IPS-15b (cell line): ENCODE data around the gene IFNL1.
A peak's percentile ranks its signal among the peaks of the same experiment; 100 is the strongest.
"Not testable (repeated sequence)": the region's sequence is repeated elsewhere in the genome, so short reads cannot be mapped to it uniquely, and the experiment has no call there.

Source experiments
- H3K27me3 ChIP-seq: one replicate; pipeline ENCODE4 v1.6.1; 2013; ENCODE audit warnings: low read length; ENCODE audit not compliant: control insufficient read depth, insufficient read depth
- H3K36me3 ChIP-seq: one replicate; pipeline ENCODE4 v1.6.1; 2013; ENCODE audit warnings: low read length; ENCODE audit not compliant: control insufficient read depth, insufficient read depth
- H3K4me1 ChIP-seq: one replicate; pipeline ENCODE4 v1.6.1; 2013; ENCODE audit warnings: mild to moderate bottlenecking, low read length; ENCODE audit not compliant: control insufficient read depth, insufficient read depth
- H3K4me3 ChIP-seq: one replicate; pipeline ENCODE4 v1.5.1; 2013; ENCODE audit warnings: low read depth, low read length
- H3K9ac ChIP-seq: one replicate; pipeline ENCODE4 v1.6.1; 2013; ENCODE audit warnings: low read depth, mild to moderate bottlenecking, low read length
- H3K9me3 ChIP-seq: one replicate; pipeline ENCODE4 v1.6.1; 2013; ENCODE audit warnings: mild to moderate bottlenecking, low read length; ENCODE audit not compliant: control insufficient read depth, insufficient read depth

The IFNL1 gene

DNA sequence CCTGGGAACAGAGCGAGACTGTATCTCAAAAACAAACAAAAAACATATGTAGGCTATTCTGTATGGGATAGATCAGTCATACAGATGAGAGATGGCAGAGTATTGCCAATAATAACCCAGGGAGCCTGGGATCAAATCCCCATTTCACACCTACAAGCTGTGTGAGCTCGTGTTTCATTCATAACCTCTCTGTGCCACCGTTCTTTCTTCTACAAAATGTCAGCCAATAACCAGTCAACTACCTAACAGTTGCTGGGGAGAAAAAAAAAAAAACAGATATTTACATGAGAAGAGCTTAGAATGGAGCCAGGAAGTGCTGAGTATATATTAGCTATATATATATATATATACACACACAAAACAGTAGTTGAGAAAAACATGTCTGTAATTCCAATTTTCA, 34.5 kb upstream of the IFNL1 start:
- Histone ChIP-seq H3K36me3 (no peaks in the 10 kb centered on the region), H3K27me3 (peaks cover 48% of the 10 kb centered on the region), H3K4me3 (no peak overlapping the region), H3K4me1 (no peaks in the 10 kb centered on the region), H3K9me3 (no peaks in the 10 kb centered on the region), H3K9ac (no peak overlapping the region)

- no peak overlapping the region for H3K4me3 ChIP-seq
- H3K4me1 ChIP-seq = no peaks in the 10 kb centered on the region
- H3K9me3 ChIP-seq = no peaks in the 10 kb centered on the region
- no peak overlapping the region for H3K9ac ChIP-seq
- H3K36me3 ChIP-seq = no peaks in the 10 kb centered on the region
- H3K27me3 ChIP-seq = peaks cover 52% of the 10 kb centered on the region
Measured at GRCh38 chr19:39262496-39262895, 33.7 kb upstream of the IFNL1 start.

DNA sequence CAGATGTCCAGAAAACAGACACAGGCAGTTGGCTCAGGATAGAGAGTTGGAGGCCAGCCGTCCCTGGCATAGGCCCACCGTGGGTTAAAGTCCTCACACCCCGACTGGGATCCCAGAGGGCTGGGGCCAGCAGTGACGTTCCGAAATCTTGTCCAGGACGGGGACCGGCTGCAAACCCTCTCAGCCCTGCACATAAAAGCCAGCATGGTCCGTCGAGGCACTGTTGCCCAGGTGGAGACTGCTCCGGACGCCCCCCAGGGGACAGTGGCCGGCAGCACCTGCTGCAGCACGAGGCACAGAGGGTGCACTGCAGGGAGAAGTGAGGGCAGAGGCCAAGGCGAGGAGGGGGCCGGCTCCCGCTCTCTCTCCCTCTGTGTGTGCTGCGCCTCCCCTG, 32.3 kb upstream of the IFNL1 start:
- Histone ChIP-seq H3K27me3 (peaks cover 52% of the 10 kb centered on the region), H3K4me1 (no peaks in the 10 kb centered on the region), H3K9me3 (no peaks in the 10 kb centered on the region), H3K36me3 (no peaks in the 10 kb centered on the region), H3K9ac (no peak overlapping the region), H3K4me3 (peak overlapping the region; percentile 54)

DNA sequence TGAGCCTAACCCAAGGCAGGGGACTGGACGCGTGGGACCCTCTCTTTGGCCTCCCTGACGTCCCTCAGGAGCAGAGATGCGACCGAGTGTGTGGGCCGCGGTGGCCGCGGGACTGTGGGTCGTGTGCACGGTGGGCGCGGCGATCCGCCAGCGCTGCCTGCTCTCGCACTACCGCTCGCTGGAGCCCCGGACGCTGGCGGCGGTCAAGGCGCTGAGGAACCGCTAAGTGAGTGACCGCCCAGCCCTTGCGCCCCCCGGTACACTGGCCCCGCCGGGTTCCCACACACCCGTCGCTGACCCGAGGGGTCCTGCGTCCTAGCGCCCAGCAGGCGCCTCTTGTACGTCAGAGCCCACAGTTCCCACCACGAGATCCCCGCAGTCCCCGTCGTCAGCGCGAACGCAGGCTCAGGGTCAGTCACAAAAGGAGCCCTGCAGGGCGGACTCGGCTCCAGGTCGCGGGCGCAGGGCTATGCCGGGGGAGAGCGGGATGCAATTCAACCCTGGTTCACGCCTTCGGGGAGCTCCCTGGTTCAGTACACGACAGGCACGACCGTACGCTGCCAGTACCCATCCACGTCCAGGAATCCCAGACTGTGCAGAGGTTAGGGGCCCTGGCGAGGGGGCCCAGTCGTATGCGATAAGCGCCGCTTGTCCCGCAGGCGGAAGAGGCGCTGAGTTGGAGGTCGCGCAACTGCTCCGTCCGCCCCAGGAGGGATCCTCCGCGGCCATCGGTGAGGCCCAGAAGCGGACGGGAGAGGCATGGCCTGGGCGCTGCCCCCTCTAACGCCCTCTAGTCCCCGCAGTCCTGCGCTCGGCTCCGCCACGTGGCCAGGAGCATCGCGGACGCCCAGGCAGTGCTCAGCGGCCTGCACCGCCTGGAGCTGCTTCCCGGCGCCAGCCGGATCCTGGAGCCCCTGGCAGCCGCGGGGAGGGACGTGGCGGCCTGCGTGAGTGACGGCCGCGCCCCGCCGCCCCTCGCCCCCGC, 31.6 kb upstream of the IFNL1 start:
- H3K27me3 ChIP-seq = peaks cover 52% of the 10 kb centered on the region
- peak overlapping the region; percentile 54 for H3K4me3 ChIP-seq
- H3K9me3 ChIP-seq = no peaks in the 10 kb centered on the region
- H3K4me1 ChIP-seq = no peaks in the 10 kb centered on the region
- no peak overlapping the region for H3K9ac ChIP-seq
- H3K36me3 ChIP-seq = no peaks in the 10 kb centered on the region

GRCh38 chr19:39265321-39265916, 30.8 kb upstream of the IFNL1 start:
- Histone ChIP-seq H3K4me1 (no peaks in the 10 kb centered on the region), H3K9me3 (no peaks in the 10 kb centered on the region), H3K27me3 (peaks cover 52% of the 10 kb centered on the region), H3K4me3 (peak overlapping the region; percentile 41), H3K9ac (no peak overlapping the region), H3K36me3 (no peaks in the 10 kb centered on the region)

GRCh38 chr19:39268085-39268484, 28.1 kb upstream of the IFNL1 start, which contains the start of gene IFNL2:
IFNL2 (plus strand) TSS chr19:39268396; CDS start chr19:39268569, 173 bp downstream.
- not testable (repeated sequence) for H3K9me3 ChIP-seq, H3K9ac ChIP-seq, H3K4me3 ChIP-seq, H3K4me1 ChIP-seq, H3K36me3 ChIP-seq
- H3K27me3 ChIP-seq = peaks cover 36% of the 10 kb centered on the region

GRCh38 chr19:39268531-39269223, 27.5 kb upstream of the IFNL1 start:
- not testable (repeated sequence) for H3K4me1 ChIP-seq, H3K9ac ChIP-seq, H3K4me3 ChIP-seq, H3K36me3 ChIP-seq, H3K9me3 ChIP-seq
- H3K27me3 ChIP-seq = peaks cover 30% of the 10 kb centered on the region

DNA sequence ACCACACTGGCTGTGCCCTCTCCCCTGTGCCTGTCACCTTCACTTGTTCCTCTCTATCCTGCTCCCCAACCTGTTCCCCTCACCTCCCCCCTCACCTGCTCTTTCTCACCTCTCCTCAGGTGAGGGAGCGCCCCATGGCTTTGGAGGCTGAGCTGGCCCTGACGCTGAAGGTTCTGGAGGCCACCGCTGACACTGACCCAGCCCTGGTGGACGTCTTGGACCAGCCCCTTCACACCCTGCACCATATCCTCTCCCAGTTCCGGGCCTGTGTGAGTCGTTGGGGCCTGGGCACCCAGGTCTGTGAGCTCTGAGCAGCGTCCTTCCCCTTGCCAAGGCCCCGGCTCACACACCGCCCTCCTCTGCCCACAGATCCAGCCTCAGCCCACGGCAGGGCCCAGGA, 26.8 kb upstream of the IFNL1 start:
- peaks cover 23% of the 10 kb centered on the region for H3K27me3 ChIP-seq
- H3K9me3 ChIP-seq, H3K4me1 ChIP-seq, H3K4me3 ChIP-seq, H3K9ac ChIP-seq, H3K36me3 ChIP-seq: not testable (repeated sequence)

- Histone ChIP-seq H3K9ac (no peak overlapping the region), H3K4me1 (no peaks in the 10 kb centered on the region), H3K9me3 (no peaks in the 10 kb centered on the region), H3K36me3 (no peaks in the 10 kb centered on the region), H3K4me3 (no peak overlapping the region), H3K27me3 (peaks cover 15% of the 10 kb centered on the region)
Measured at GRCh38 chr19:39270036-39270871, 26.0 kb upstream of the IFNL1 start.

DNA sequence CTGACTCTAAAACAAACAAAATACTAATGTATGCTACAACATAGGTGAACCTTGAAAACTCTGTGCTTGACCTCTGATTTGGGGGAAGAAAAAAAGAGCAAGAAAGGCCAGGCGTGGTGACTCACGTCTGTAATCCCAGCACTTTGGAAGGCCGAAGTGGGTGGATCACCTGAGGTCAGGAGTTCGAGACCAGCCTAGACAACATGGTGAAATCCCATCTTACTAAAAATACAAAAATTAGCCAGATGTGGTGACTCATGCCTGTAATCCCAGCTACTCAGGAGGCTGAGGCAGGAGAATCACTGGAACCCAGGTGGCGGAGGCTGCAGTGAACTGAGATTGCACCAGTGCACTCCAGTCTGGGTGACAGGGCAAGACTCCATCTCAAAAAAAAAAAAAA, 22.3 kb upstream of the IFNL1 start:
- H3K36me3 ChIP-seq, H3K9ac ChIP-seq, H3K27me3 ChIP-seq, H3K4me3 ChIP-seq, H3K9me3 ChIP-seq, H3K4me1 ChIP-seq: not testable (repeated sequence)

DNA sequence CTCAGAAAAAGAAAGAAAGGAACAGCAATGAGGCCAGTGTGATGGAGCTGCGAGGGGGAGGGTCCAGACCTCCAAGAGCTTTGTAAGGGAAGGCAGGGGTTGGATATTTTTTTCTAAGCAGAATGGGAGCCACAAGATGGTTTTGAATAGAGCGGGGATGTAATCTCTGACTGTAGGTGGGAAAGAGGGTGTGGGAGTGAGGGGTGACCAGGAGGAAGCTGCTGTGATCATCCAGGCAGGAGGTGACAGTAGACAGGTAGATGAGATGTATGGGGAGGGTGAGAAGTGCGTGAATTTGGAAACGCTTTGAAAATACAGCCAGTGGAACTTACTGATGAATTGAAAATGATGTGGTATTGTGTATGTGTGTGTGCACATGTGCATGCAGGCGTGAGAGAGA, 20.6 kb upstream of the IFNL1 start:
- Histone ChIP-seq H3K36me3 (no peaks in the 10 kb centered on the region), H3K9ac (no peak overlapping the region), H3K27me3 (peaks cover 9% of the 10 kb centered on the region), H3K9me3 (no peaks in the 10 kb centered on the region), H3K4me1 (no peaks in the 10 kb centered on the region), H3K4me3 (no peak overlapping the region)
